ENCODE measurements around the gene CCDC134.

DNA sequence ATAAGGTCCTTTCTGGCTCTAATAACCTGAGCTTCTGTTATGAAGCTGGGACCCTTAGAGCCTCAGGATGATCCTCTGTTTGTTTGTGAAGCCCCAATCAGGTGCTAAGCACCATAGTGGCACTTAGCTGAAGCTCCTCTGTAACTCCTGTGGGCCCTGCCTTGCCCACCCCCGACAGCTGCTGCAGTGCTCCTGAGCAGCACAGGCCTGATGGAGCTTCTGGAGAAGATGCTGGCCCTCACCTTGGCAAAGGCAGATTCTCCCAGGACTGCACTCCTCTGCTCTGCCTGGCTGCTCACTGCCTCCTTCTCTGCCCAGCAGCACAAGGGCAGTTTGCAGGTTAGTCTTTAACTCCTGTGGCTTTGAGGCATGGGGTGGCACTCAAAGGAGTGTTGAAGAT, 19.0 kb upstream of the CCDC134 start:
- TF ChIP-seq EZH2 (IDR thresholded peaks at IDR 0.05; ENCODE audit: borderline replicate concordance, low read depth, low read length) (no peak), NR2C2 (CRISPR knock-in tag; IDR thresholded peaks at IDR 0.05) (no peak), NR2C2 (tag; IDR thresholded peaks at IDR 0.05) (no peak), ZNF274 (IDR thresholded peaks at IDR 0.05; ENCODE audit: borderline replicate concordance, low read depth, low read length) (no peak), MAZ (CRISPR knock-in tag; conservative IDR thresholded peaks at IDR 0.05 in 1 of 2, IDR thresholded peaks at IDR 0.05 in 1 of 2) (no peak), ZNF311 (CRISPR knock-in tag; IDR thresholded peaks at IDR 0.05) (no peak), KAT2B (IDR thresholded peaks at IDR 0.05; ENCODE audit: low read depth, low read length) (no peak), POLR2AphosphoS2 (IDR thresholded peaks at IDR 0.05; ENCODE audit: low read length) (no peak), EGR1 (conservative IDR thresholded peaks at IDR 0.05) (no peak), MECOM (CRISPR knock-in tag; IDR thresholded peaks at IDR 0.05) (no peak), TAF7 (tag; IDR thresholded peaks at IDR 0.05) (no peak), SMC3 (conservative IDR thresholded peaks at IDR 0.05; ENCODE audit: insufficient read depth, low read depth, low read length) (no peak), CTCF (IDR thresholded peaks at IDR 0.05 in 2 of 3, conservative IDR thresholded peaks at IDR 0.05 in 1 of 3; ENCODE audit: insufficient read depth in 2 of 3, low read depth in 1 of 3, low read length in 3 of 3) (no peak)
- TF ChIP-seq, protein P1, sequence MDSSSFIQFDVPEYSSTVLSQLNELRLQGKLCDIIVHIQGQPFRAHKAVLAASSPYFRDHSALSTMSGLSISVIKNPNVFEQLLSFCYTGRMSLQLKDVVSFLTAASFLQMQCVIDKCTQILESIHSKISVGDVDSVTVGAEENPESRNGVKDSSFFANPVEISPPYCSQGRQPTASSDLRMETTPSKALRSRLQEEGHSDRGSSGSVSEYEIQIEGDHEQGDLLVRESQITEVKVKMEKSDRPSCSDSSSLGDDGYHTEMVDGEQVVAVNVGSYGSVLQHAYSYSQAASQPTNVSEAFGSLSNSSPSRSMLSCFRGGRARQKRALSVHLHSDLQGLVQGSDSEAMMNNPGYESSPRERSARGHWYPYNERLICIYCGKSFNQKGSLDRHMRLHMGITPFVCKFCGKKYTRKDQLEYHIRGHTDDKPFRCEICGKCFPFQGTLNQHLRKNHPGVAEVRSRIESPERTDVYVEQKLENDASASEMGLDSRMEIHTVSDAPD (CRISPR knock-in tag; IDR thresholded peaks at IDR 0.05) = no peak

Measured in K562 (cell line).